H9 (cell line): Measurements from ENCODE around the gene FNDC8. TPM values are rescaled to one million over a fixed set of nuclear protein-coding genes. Genes with fewer than 3 reads are reported as not detected.
"Not testable (repeated sequence)": the region's sequence is repeated elsewhere in the genome, so short reads cannot be mapped to it uniquely, and the experiment has no call there.

ENCODE experiments used
- DNase-seq: peaks from one replicate; pipeline ENCODE4 v3.0.0-alpha.2; 2017
- H2AFZ ChIP-seq: one replicate; pipeline ENCODE4 v1.6.1; 2013; ENCODE audit warnings: mild to moderate bottlenecking, low read length, control low read depth, moderate library complexity
- H2AK5ac ChIP-seq: 2 replicates; pipeline ENCODE4 v1.6.1; 2013; ENCODE audit warnings: low read length, control low read depth, mixed read lengths; ENCODE audit not compliant: insufficient read length
- H2BK120ac ChIP-seq: one replicate; pipeline ENCODE4 v1.6.1; 2013; ENCODE audit warnings: low read depth, mild to moderate bottlenecking, low read length, control low read depth, inconsistent platforms; ENCODE audit not compliant: poor library complexity, severe bottlenecking
- H2BK12ac ChIP-seq: 2 replicates; pipeline ENCODE4 v1.6.1; 2013; ENCODE audit warnings: low read length, control low read depth, mixed read lengths, low read depth; ENCODE audit not compliant: insufficient read length
- H2BK15ac ChIP-seq: 2 replicates; pipeline ENCODE4 v1.6.1; 2013; ENCODE audit warnings: low read depth, low read length, control low read depth
- H2BK20ac ChIP-seq: one replicate; pipeline ENCODE4 v1.6.1; 2013; ENCODE audit warnings: low read depth, mild to moderate bottlenecking, low read length, control low read depth, inconsistent platforms; ENCODE audit not compliant: poor library complexity, severe bottlenecking
- H2BK5ac ChIP-seq: 2 replicates; pipeline ENCODE4 v1.6.1; 2013; ENCODE audit warnings: low read length, control low read depth, mixed read lengths; ENCODE audit not compliant: insufficient read length
- H3K14ac ChIP-seq: 2 replicates; pipeline ENCODE4 v1.6.1; 2013; ENCODE audit warnings: low read length, control low read depth; ENCODE audit not compliant: insufficient read depth
- H3K18ac ChIP-seq: 2 replicates; pipeline ENCODE4 v1.6.1; 2013; ENCODE audit warnings: low read depth, mild to moderate bottlenecking, mixed read lengths, low read length, control low read depth; ENCODE audit not compliant: insufficient read length
- H3K23ac ChIP-seq: 2 replicates; pipeline ENCODE4 v1.6.1; 2013; ENCODE audit warnings: low read length, control low read depth, mixed read lengths, low read depth; ENCODE audit not compliant: insufficient read length
- H3K23me2 ChIP-seq: 2 replicates; pipeline ENCODE4 v1.6.1; 2013; ENCODE audit warnings: low read depth, mild to moderate bottlenecking, mixed read lengths, low read length, control low read depth; ENCODE audit not compliant: insufficient read length, poor library complexity, severe bottlenecking
- H3K27ac ChIP-seq: 2 replicates; pipeline ENCODE4 v1.5.1; 2013; ENCODE audit warnings: low read length, control low read depth, mixed read lengths, low read depth; ENCODE audit not compliant: insufficient read length
- H3K27me3 ChIP-seq: 2 replicates; pipeline ENCODE4 v1.6.1; 2013; ENCODE audit warnings: low read length, control low read depth, inconsistent platforms; ENCODE audit not compliant: insufficient read depth
- H3K4ac ChIP-seq: 2 replicates; pipeline ENCODE4 v1.6.1; 2013; ENCODE audit warnings: low read depth, mild to moderate bottlenecking, control low read depth, inconsistent platforms, low read length, moderate library complexity
- H3K4me1 ChIP-seq: 2 replicates; pipeline ENCODE4 v1.6.1; 2013; ENCODE audit warnings: low read length, control low read depth, inconsistent platforms; ENCODE audit not compliant: insufficient read depth
- H3K4me2 ChIP-seq: 2 replicates; pipeline ENCODE4 v1.6.1; 2013; ENCODE audit warnings: low read length, control low read depth, mixed read lengths; ENCODE audit not compliant: insufficient read length, insufficient read depth
- H3K56ac ChIP-seq: 2 replicates; pipeline ENCODE4 v1.6.1; 2013; ENCODE audit warnings: low read depth, mild to moderate bottlenecking, mixed read lengths, low read length, control low read depth; ENCODE audit not compliant: insufficient read length
- H3K79me1 ChIP-seq: 2 replicates; pipeline ENCODE4 v1.6.1; 2013; ENCODE audit warnings: low read depth, mild to moderate bottlenecking, moderate library complexity, low read length, control low read depth, inconsistent platforms; ENCODE audit not compliant: insufficient read depth, poor library complexity, severe bottlenecking
- H3K79me2 ChIP-seq: 2 replicates; pipeline ENCODE4 v1.6.1; 2013; ENCODE audit warnings: low read length, control low read depth, inconsistent platforms; ENCODE audit not compliant: insufficient read depth
- H3K9ac ChIP-seq: 2 replicates; pipeline ENCODE4 v1.6.1; 2013; ENCODE audit warnings: low read length, control low read depth, mixed read lengths; ENCODE audit not compliant: insufficient read length; ENCODE audit errors: extremely low read depth
- H3K9me3 ChIP-seq: one replicate; pipeline ENCODE4 v1.6.1; 2013; ENCODE audit warnings: low read depth, low read length, inconsistent platforms; ENCODE audit not compliant: control insufficient read depth
- H3T11ph ChIP-seq: one replicate; pipeline ENCODE4 v1.6.1; 2013; ENCODE audit warnings: mild to moderate bottlenecking, low read length, control low read depth, inconsistent platforms
- H4K20me1 ChIP-seq: one replicate; pipeline ENCODE4 v1.6.1; 2013; ENCODE audit not compliant: control insufficient read depth, insufficient read length, insufficient read depth
- H4K5ac ChIP-seq: 2 replicates; pipeline ENCODE4 v1.6.1; 2013; ENCODE audit warnings: low read depth, mild to moderate bottlenecking, mixed read lengths, low read length, control low read depth; ENCODE audit not compliant: insufficient read length
- H4K8ac ChIP-seq: replicated peaks from 2 replicates; pipeline ENCODE4 v1.6.1; 2013; ENCODE audit warnings: low read length, control low read depth, mixed read lengths, low read depth; ENCODE audit not compliant: insufficient read length
- H4K91ac ChIP-seq: 2 replicates; pipeline ENCODE4 v1.6.1; 2013; ENCODE audit warnings: low read depth, mild to moderate bottlenecking, moderate library complexity, mixed read lengths, low read length, control low read depth; ENCODE audit not compliant: insufficient read length
- H3K27ac Mint-ChIP-seq, 3 experiments: 2 replicates in 2 of 3; 3 replicates in 1 of 3; pipeline ENCODE4 v1.8.0; 2020 to 2021; ENCODE audit warnings: mixed read lengths in 3 of 3, mild to moderate bottlenecking in 1 of 3, moderate library complexity in 1 of 3
- H3K27me3 Mint-ChIP-seq: 2 replicates; pipeline ENCODE4 v1.8.0; 2021; ENCODE audit warnings: low read depth, mild to moderate bottlenecking, moderate library complexity, mixed read lengths
- H3K36me3 Mint-ChIP-seq, 3 experiments: 2 replicates in 2 of 3; 3 replicates in 1 of 3; pipeline ENCODE4 v1.8.0; 2020 to 2021; ENCODE audit warnings: low read depth in 3 of 3, mixed read lengths in 3 of 3; ENCODE audit not compliant: insufficient read depth in 1 of 3
- H3K4me1 Mint-ChIP-seq, 2 experiments: 2 replicates each; pipeline ENCODE4 v1.8.0; 2020; ENCODE audit warnings: mixed read lengths in 2 of 2
- H3K4me3 Mint-ChIP-seq, 2 experiments: 2 replicates in 1 of 2; 3 replicates in 1 of 2; pipeline ENCODE4 v1.8.0; 2020 to 2021; ENCODE audit warnings: mild to moderate bottlenecking in 2 of 2, mixed read lengths in 2 of 2, moderate library complexity in 1 of 2
- H3K9me3 Mint-ChIP-seq, 2 experiments: 2 replicates in 1 of 2; 3 replicates in 1 of 2; pipeline ENCODE4 v1.8.0; 2020; ENCODE audit warnings: mild to moderate bottlenecking in 2 of 2, mixed read lengths in 2 of 2, moderate library complexity in 1 of 2
- WGBS: extraction: QIAGEN DNeasy Blood & Tissue Kit; methylation state at CpG from one replicate; pipeline ENCODE4 v1.1.7; 2013; ENCODE audit warnings: missing lambda C conversion rate, low lambda C conversion rate, mixed read lengths; ENCODE audit not compliant: insufficient read length; ENCODE audit errors: extremely low coverage; 5-methylcytosine and 5-hydroxymethylcytosine counted together
- total RNA-seq: library from RNA; stranded (reverse); gene quantifications from 2 replicates; pipeline ENCODE4 v1.2.1, GENCODE V29; 2021
- TF ChIP-seq, protein P1 (sequence below): fragments of 200-600 bp; sonication (generic); conservative IDR thresholded peaks from 3 replicates; pipeline ENCODE4 v1.8.0; 2021; ENCODE audit warnings: antibody characterized with exemption, mild to moderate bottlenecking

Gene FNDC8
- total RNA-seq, 1 experiment from 2014 or later = not detected

DNA sequence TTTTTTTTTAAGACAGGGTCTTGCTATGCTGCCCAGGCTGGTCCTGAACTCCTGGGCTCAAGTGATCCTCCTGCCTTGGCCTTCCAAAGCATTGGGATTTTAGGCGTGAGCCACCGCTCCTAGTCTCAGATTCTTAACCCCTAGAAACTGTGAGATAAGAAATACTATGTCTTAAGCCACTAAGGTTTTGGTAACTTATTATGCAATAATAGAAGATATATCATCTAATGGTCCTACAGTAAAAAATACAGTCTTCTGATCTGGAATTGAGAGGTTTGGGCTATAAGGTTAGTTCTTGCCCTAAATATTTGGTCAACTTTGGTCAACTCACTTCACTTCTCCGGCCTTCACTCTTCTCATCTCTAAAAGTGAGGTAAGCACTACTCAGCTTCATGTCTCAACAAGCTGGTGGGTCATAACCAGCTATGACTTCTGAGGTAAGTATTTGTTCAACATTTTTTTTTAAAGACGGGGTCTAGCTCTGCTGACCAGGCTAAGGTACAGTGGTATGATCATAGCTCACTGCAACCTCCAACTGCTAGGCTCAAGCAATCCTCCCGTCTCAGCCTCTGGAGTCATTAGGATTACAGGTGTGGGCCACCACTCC is 16.5 kb upstream of the FNDC8 start:
- Histone ChIP-seq H3K14ac (no peak overlapping the region), H3K9ac (no peak overlapping the region), H4K8ac (no peak overlapping the region), H2BK20ac (no peak overlapping the region), H3K27ac (no peak overlapping the region), H3T11ph (no peak overlapping the region), H3K9me3 (no peaks in the 10 kb centered on the region), H4K5ac (no peak overlapping the region), H3K4me1 (no peaks in the 10 kb centered on the region), H2BK12ac (no peak overlapping the region), H4K20me1 (no peaks in the 10 kb centered on the region), H2BK5ac (no peak overlapping the region), H2BK120ac (no peak overlapping the region), H3K79me1 (no peaks in the 10 kb centered on the region), H2BK15ac (no peak overlapping the region), H3K23me2 (no peaks in the 10 kb centered on the region), H3K56ac (no peak overlapping the region), H4K91ac (no peak overlapping the region), H3K4ac (no peak overlapping the region), H2AK5ac (no peak overlapping the region), H3K79me2 (no peaks in the 10 kb centered on the region), H3K4me2 (no peak overlapping the region), H3K27me3 (no peaks in the 10 kb centered on the region), H3K18ac (no peak overlapping the region), H3K23ac (no peak overlapping the region), H2AFZ (no peak overlapping the region)
- H3K27ac Mint-ChIP-seq = no peak overlapping the region; a peak in 1 of 7 replicates
- DNase-seq = no peak
- H3K36me3 Mint-ChIP-seq = peaks cover 2 to 48% (median 42%) of the 10 kb centered on the region in 3 experiments; a peak in 6 of 7 replicates
- WGBS = no CpG with 5 or more reads among the region's 5 CpGs
- no peak overlapping the region for H3K4me3 Mint-ChIP-seq
- TF ChIP-seq, protein P1, sequence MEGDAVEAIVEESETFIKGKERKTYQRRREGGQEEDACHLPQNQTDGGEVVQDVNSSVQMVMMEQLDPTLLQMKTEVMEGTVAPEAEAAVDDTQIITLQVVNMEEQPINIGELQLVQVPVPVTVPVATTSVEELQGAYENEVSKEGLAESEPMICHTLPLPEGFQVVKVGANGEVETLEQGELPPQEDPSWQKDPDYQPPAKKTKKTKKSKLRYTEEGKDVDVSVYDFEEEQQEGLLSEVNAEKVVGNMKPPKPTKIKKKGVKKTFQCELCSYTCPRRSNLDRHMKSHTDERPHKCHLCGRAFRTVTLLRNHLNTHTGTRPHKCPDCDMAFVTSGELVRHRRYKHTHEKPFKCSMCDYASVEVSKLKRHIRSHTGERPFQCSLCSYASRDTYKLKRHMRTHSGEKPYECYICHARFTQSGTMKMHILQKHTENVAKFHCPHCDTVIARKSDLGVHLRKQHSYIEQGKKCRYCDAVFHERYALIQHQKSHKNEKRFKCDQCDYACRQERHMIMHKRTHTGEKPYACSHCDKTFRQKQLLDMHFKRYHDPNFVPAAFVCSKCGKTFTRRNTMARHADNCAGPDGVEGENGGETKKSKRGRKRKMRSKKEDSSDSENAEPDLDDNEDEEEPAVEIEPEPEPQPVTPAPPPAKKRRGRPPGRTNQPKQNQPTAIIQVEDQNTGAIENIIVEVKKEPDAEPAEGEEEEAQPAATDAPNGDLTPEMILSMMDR = no peak
- no peaks in the 10 kb centered on the region for H3K4me1 Mint-ChIP-seq
- no peaks in the 10 kb centered on the region for H3K9me3 Mint-ChIP-seq
- no peaks in the 10 kb centered on the region for H3K27me3 Mint-ChIP-seq

DNA sequence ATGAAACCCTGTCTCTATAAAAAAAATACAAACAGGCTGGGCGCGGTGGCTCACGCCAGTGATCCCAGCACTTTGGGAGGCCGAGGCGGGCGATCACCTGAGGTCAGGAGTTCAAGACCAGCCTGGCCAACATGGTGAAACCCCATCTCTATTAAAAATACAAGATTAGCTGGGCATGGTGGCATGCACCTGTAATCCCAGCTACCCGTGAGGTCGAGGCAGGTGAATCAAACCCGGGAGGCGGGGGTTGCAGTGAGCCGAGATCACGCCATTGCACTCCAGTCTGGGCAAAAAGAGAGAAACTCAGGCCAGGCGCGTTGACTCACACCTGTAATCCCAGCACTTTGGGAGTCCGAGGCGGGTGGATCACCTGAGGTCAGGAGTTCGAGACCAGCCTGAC is 10.6 kb upstream of the FNDC8 start:
- not testable (repeated sequence) for H2BK12ac ChIP-seq, H3K4me3 Mint-ChIP-seq, H2BK5ac ChIP-seq, H4K91ac ChIP-seq, H3K18ac ChIP-seq, H3K79me2 ChIP-seq, H3K14ac ChIP-seq, H4K20me1 ChIP-seq, H3K23ac ChIP-seq, H3K9me3 ChIP-seq, H3K27me3 Mint-ChIP-seq, H2BK20ac ChIP-seq, DNase-seq, H3K4ac ChIP-seq, H2AFZ ChIP-seq, H3T11ph ChIP-seq, H3K27ac ChIP-seq, H3K9me3 Mint-ChIP-seq, H3K79me1 ChIP-seq, H2BK120ac ChIP-seq, H3K9ac ChIP-seq, H3K23me2 ChIP-seq, H3K4me2 ChIP-seq, H3K56ac ChIP-seq, H3K4me1 ChIP-seq, H4K5ac ChIP-seq, H3K27me3 ChIP-seq, H3K27ac Mint-ChIP-seq, H2BK15ac ChIP-seq, H3K4me1 Mint-ChIP-seq, H4K8ac ChIP-seq, H2AK5ac ChIP-seq
- H3K36me3 Mint-ChIP-seq = peaks cover 2 to 20% (median 16%) of the 10 kb centered on the region in 3 experiments; a peak in 5 of 7 replicates
- whole genome bisulfite sequencing = no CpG with 5 or more reads among the region's 17 CpGs
